GM20000 (cell line): Measurements from ENCODE around the gene KRTAP12-2.

Experiments
- DNase-seq: peaks from one replicate; pipeline ENCODE4 v3.0.0; 2012; ENCODE audit warnings: low spot score
- CTCF ChIP-seq: IDR thresholded peaks from 2 replicates; pipeline ENCODE4 v1.5.1; 2012; ENCODE audit warnings: mild to moderate bottlenecking, control low read depth; ENCODE audit errors: extremely low read depth, missing control alignments

KRTAP12-2 gene

GRCh38 chr21:44666401-44667320 lies at the start of gene KRTAP12-2:
TSS of gene KRTAP12-2 (minus strand) at chr21:44666927. CDS start at chr21:44666886, 41 bp downstream.
- DNase-seq: no peak
- TF ChIP-seq CTCF: no peak

- TF ChIP-seq CTCF: no peak
- DNase-seq: no peak
These were observed 48.2 kb upstream of the KRTAP12-2 start for GRCh38 chr21:44714905-44715304.

- no peak for TF ChIP-seq CTCF
- no peak for DNase-seq
These were observed 47.1 kb upstream of the KRTAP12-2 start for GRCh38 chr21:44713846-44714245.

GRCh38 chr21:44713130-44713529 lies 46.4 kb upstream of the KRTAP12-2 start:
- no peak for TF ChIP-seq CTCF
- DNase-seq: no peak

- no peak for TF ChIP-seq CTCF
- no peak for DNase-seq
These were observed 45.7 kb upstream of the KRTAP12-2 start for GRCh38 chr21:44712203-44713028.

GRCh38 chr21:44711327-44712202 lies 44.8 kb upstream of the KRTAP12-2 start, which contains the start of gene TSPEAR:
TSS of gene TSPEAR (minus strand) at chr21:44711572. CDS start at chr21:44711514, 58 bp downstream.
- TF ChIP-seq CTCF: no peak
- no peak for DNase-seq
